GM21717 (cell line): ENCODE measurements around the gene MYO7B.

Experiments used
- ATAC-seq: cut with Tn5 transposase; IDR thresholded peaks from one replicate; pipeline ENCODE4 v1.9.1; 2021; ENCODE audit warnings: mild to moderate bottlenecking, moderate library complexity; ENCODE audit not compliant: unreplicated experiment

The MYO7B gene

GRCh38 chr2:127674241-127675209 lies 139.0 kb downstream of the MYO7B start:
- ATAC-seq, result no peak

- ATAC-seq, result no peak
These were observed 140.1 kb downstream of the MYO7B start, which contains the start of gene LIMS2 for GRCh38 chr2:127675331-127676261. Gene LIMS2, minus strand, starts transcription at chr2:127675530. Its CDS starts 506 bp downstream, at chr2:127675024.

GRCh38 chr2:127676906-127677305 lies 141.4 kb downstream of the MYO7B start:
- ATAC-seq, result no peak

GRCh38 chr2:127678531-127678930 lies 143.0 kb downstream of the MYO7B start:
- ATAC-seq, result no peak

- ATAC-seq, result no peak
These were observed 143.5 kb downstream of the MYO7B start for GRCh38 chr2:127678991-127679390.

GRCh38 chr2:127679680-127680361 lies 144.3 kb downstream of the MYO7B start:
- no peak for ATAC-seq

GRCh38 chr2:127680706-127681287 lies 145.3 kb downstream of the MYO7B start:
- no peak for ATAC-seq

GRCh38 chr2:127681288-127681804 lies 145.9 kb downstream of the MYO7B start:
- ATAC-seq, result no peak

GRCh38 chr2:127681976-127682857 lies 146.7 kb downstream of the MYO7B start:
- no peak for ATAC-seq

GRCh38 chr2:127683056-127683455 lies 147.6 kb downstream of the MYO7B start:
- ATAC-seq, result no peak

GRCh38 chr2:127683757-127684156 lies 148.3 kb downstream of the MYO7B start:
- no peak for ATAC-seq

GRCh38 chr2:127685410-127686080 lies 150.1 kb downstream of the MYO7B start:
- no peak for ATAC-seq
